NCI-H1694 (cell line): ENCODE results near the gene TNS3.
A peak's percentile ranks its signal among the peaks of the same experiment; 100 is the strongest.

Source experiments
- DNase-seq: peaks from one replicate; lab custom pipeline; 2025; lab: John Stamatoyannopoulos, UW

Gene TNS3

GRCh38 chr7:47540387-47541350 lies 41.2 kb downstream of the TNS3 start:
- no peak for DNase-seq

- DNase-seq: no peak
Measured at GRCh38 chr7:47540053-47540386, 41.9 kb downstream of the TNS3 start.

GRCh38 chr7:47539398-47540052 lies 42.4 kb downstream of the TNS3 start:
- DNase-seq: no peak

GRCh38 chr7:47538846-47539311 lies 43.0 kb downstream of the TNS3 start:
- DNase-seq: no peak

- no peak for DNase-seq
Measured at GRCh38 chr7:47537716-47538675, 43.9 kb downstream of the TNS3 start.

GRCh38 chr7:47536661-47537611 lies 45.0 kb downstream of the TNS3 start:
- DNase-seq: no peak

- DNase-seq: no peak
Measured at GRCh38 chr7:47535704-47536628, 45.9 kb downstream of the TNS3 start.

GRCh38 chr7:47535035-47535703 lies 46.7 kb downstream of the TNS3 start:
- DNase-seq: peak; percentile 5

- DNase-seq: no peak
Measured at GRCh38 chr7:47534322-47535034, 47.4 kb downstream of the TNS3 start.

- DNase-seq: no peak
Measured at GRCh38 chr7:47531584-47532492, 50.1 kb downstream of the TNS3 start.

- no peak for DNase-seq
Measured at GRCh38 chr7:47529826-47530555, 51.9 kb downstream of the TNS3 start.

GRCh38 chr7:47529405-47529804 lies 52.5 kb downstream of the TNS3 start:
- DNase-seq: no peak

GRCh38 chr7:47528471-47528870 lies 53.4 kb downstream of the TNS3 start:
- no peak for DNase-seq

GRCh38 chr7:47526466-47526865 lies 55.4 kb downstream of the TNS3 start:
- DNase-seq: no peak

- DNase-seq: no peak
Measured at GRCh38 chr7:47525066-47525623, 56.8 kb downstream of the TNS3 start.

- DNase-seq: no peak
Measured at GRCh38 chr7:47523401-47523800, 58.5 kb downstream of the TNS3 start.
